ENCODE measurements around the gene FNTB.

- TF ChIP-seq CTCF (IDR thresholded peaks at IDR 0.05; ENCODE audit: insufficient read depth, low read length) (no peak), POLR2AphosphoS5 (IDR thresholded peaks at IDR 0.05; ENCODE audit: low read depth) (no peak), GABPA (IDR thresholded peaks at IDR 0.05; ENCODE audit: low read depth) (no peak)
These were observed 7.2 kb upstream of the FNTB start for GRCh38 chr14:64979336-64980074.

Data from HL-60 (cell line).